Heart right ventricle (tissue), 16 donors: ENCODE data around the gene AMFR. TPM values are rescaled to one million over a fixed set of nuclear protein-coding genes. Genes with fewer than 3 reads are reported as not detected.

Experiments used
- ATAC-seq, 8 donors: fragments of 200-7000 bp; cut with Tn5 transposase; one replicate each; pipeline ENCODE4 v1.9.1; 2020; ENCODE audit warnings: mild to moderate bottlenecking in 8 of 8, moderate library complexity in 8 of 8, moderate number of reproducible peaks in 1 of 8
- DNase-seq, 2 donors: peaks; one replicate each; pipeline ENCODE4 v3.0.0-alpha.2; 2020
- H3K27ac ChIP-seq, 10 donors: fragments of 200-600 bp; sonication (generic) in 2 of 10; one replicate each; pipeline versions ENCODE4 v1.5.0 to v1.8.0; 2020 to 2022; ENCODE audit warnings: mild to moderate bottlenecking in 3 of 10
- H3K27me3 ChIP-seq, 7 donors: fragments of 200-600 bp; one replicate each; pipeline ENCODE4 v1.8.0; 2021 to 2022; ENCODE audit warnings: mild to moderate bottlenecking in 2 of 7
- H3K36me3 ChIP-seq, 9 donors: fragments of 200-600 bp; sonication (generic) in 1 of 9; one replicate each; pipeline versions ENCODE4 v1.5.0 to v1.8.0; 2020 to 2022; ENCODE audit warnings: mild to moderate bottlenecking in 2 of 9
- H3K4me1 ChIP-seq, 9 donors: fragments of 200-600 bp; sonication (generic) in 1 of 9; one replicate each; pipeline versions ENCODE4 v1.5.0 to v1.8.0; 2020 to 2022; ENCODE audit warnings: mild to moderate bottlenecking in 4 of 9
- H3K4me3 ChIP-seq, 10 donors: fragments of 200-600 bp; sonication (generic) in 2 of 10; one replicate each; pipeline versions ENCODE4 v1.5.0 to v1.8.0; 2020 to 2022; ENCODE audit warnings: mild to moderate bottlenecking in 7 of 10, moderate library complexity in 2 of 10
- H3K9me3 ChIP-seq, 11 donors: fragments of 200-600 bp in 10 of 11; sonication (generic) in 2 of 11; one replicate each; pipeline versions ENCODE4 v1.5.0 to v1.8.0; 2013 to 2022; ENCODE audit warnings: mild to moderate bottlenecking in 2 of 11, control low read depth in 1 of 11, moderate library complexity in 1 of 11
- WGBS, 2 donors: extraction: QIAGEN DNeasy Blood & Tissue Kit; methylation state at CpG; one replicate each; pipeline ENCODE4 v1.1.7; 2013; ENCODE audit warnings: inconsistent platforms in 1 of 2; 5-methylcytosine and 5-hydroxymethylcytosine counted together
- intact Hi-C, 10 donors: fragments of 100-400 bp; cut with DNase I; formaldehyde crosslinking; loops; one replicate each; pipeline versions ENCODE4 v1.11.1 to v1.14.2; 2022
- polyA plus RNA-seq, 2 donors: library from polyadenylated mRNA; stranded (reverse); fragments of 200-250 nt; gene quantifications; one replicate each; pipeline ENCODE4 v1.2.3, GENCODE V29; 2013
- total RNA-seq, 10 donors: library from RNA; stranded (reverse); fragmentation: NEBNext Ultra II Directional in 3 of 10; extraction: Animal tissue kit (Norgen Biotek cat#: 25700) in 3 of 10; gene quantifications; one replicate each; pipeline versions ENCODE4 v1.2.1 to v1.2.4, GENCODE V29; 2021 to 2023
- TF ChIP-seq, protein P1 (sequence below), 9 donors: fragments of 200-600 bp; sonication (generic) in 2 of 9; IDR thresholded peaks; one replicate each; pipeline versions ENCODE4 v1.5.0 to v1.8.0; 2021 to 2022; ENCODE audit warnings: antibody characterized with exemption in 9 of 9, mild to moderate bottlenecking in 5 of 9, moderate library complexity in 1 of 9
- donor health status: Arrhythmogenic right ventricular cardiomyopathy.
- donor health status: ischemic (EF 13 %, LVEDD 7.1; RV severe dilation, severe dysfunction).
- donor health status: healthy with polysubstance abuse.
- donor health status: DM: no; HTN: yes; CAD: no.
- donor health status: DM: no; HTN: no; CAD: no.
- donor health status: ischemic (EF 25% LVEDD 6.9; RV normal size, moderate dysfunction).
- donor health status: ischemic (EF 25% LVEDD 5.7; RV mildly dilated, moderate dysfunction).
- donor health status: healthy.
- donor health status: DM: yes; HTN: yes; CAD: no.
- donor health status: Ischemic cardiomyopathy.
- donor health status: ischemic (EF 35%, LVEDD 5.7; RV mildly dilated, moderate dysfunction).
- donor health status: nonischemic (EF 11% LVEDD 7.7; RV severe dilation, severe dysfunction).
- donor health status: DM: yes; HTN: yes; CAD: no.
- donor health status: PGD.
- donor health status: ischemic (EF 29% LVEDD 5.4; RV normal size, mild dysfunction).
- donor health status: nonischemic (EF 23%, LVEDD 6.1; RV moderate dilation, normal function).

AMFR gene
- total and polyA plus RNA-seq, 12 donors = 18.1 to 87.9 (median 65.9) TPM

- TF ChIP-seq, protein P1, sequence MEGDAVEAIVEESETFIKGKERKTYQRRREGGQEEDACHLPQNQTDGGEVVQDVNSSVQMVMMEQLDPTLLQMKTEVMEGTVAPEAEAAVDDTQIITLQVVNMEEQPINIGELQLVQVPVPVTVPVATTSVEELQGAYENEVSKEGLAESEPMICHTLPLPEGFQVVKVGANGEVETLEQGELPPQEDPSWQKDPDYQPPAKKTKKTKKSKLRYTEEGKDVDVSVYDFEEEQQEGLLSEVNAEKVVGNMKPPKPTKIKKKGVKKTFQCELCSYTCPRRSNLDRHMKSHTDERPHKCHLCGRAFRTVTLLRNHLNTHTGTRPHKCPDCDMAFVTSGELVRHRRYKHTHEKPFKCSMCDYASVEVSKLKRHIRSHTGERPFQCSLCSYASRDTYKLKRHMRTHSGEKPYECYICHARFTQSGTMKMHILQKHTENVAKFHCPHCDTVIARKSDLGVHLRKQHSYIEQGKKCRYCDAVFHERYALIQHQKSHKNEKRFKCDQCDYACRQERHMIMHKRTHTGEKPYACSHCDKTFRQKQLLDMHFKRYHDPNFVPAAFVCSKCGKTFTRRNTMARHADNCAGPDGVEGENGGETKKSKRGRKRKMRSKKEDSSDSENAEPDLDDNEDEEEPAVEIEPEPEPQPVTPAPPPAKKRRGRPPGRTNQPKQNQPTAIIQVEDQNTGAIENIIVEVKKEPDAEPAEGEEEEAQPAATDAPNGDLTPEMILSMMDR (IDR thresholded peaks at IDR 0.05) = no peak
- WGBS, 2 donors = 96 to 98% methylated on average over 17 of the region's 17 CpGs
- H3K36me3 ChIP-seq = no peaks in the 10 kb centered on the region
- peaks cover 0 to 22% (median 13%) of the 10 kb centered on the region in 9 donors for H3K4me1 ChIP-seq
- H3K27me3 ChIP-seq = no peaks in the 10 kb centered on the region
- intact Hi-C loops = no loop called here
- no peak for ATAC-seq
- no peak for DNase-seq
- no peak overlapping the region for H3K4me3 ChIP-seq
- no peak overlapping the region for H3K27ac ChIP-seq
- no peaks in the 10 kb centered on the region for H3K9me3 ChIP-seq
Observed at GRCh38 chr16:56354746-56355145, 70.6 kb downstream of the AMFR start.

DNA sequence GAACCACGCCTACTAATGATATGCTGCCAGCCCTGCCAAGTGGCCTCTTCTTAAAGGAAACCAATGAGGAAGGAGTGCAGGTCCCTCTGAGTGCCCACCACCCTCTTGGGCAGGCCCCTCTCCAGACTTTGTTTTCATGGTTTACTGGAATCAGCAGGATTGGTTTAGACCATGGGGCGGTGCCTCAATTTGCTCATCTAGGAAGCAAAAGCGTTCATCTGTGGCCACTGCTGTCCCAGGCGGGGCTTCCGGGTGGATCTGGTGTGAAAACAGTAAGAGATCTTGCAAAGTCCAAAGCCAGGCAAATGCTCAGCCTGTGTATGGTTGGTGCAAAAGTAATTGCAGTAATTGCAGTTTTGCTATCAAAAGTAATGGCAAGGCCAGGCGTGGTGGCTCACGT, 71.3 kb downstream of the AMFR start:
- Histone ChIP-seq H3K27ac (no peak overlapping the region), H3K9me3 (no peaks in the 10 kb centered on the region), H3K27me3 (no peaks in the 10 kb centered on the region), H3K4me3 (no peak overlapping the region), H3K36me3 (no peaks in the 10 kb centered on the region), H3K4me1 (peaks cover 0 to 22% (median 13%) of the 10 kb centered on the region in 9 donors)
- intact Hi-C loops = no loop called here
- TF ChIP-seq, protein P1 (IDR thresholded peaks at IDR 0.05) = no peak
- ATAC-seq = no peak
- no peak for DNase-seq
- 94 to 97% methylated on average over 7 of the region's 7 CpGs for WGBS, 2 donors

GRCh38 chr16:56353054-56353921, 72.1 kb downstream of the AMFR start:
- H3K27ac ChIP-seq = no peak overlapping the region
- no peaks in the 10 kb centered on the region for H3K27me3 ChIP-seq
- H3K36me3 ChIP-seq = no peaks in the 10 kb centered on the region
- no peaks in the 10 kb centered on the region for H3K9me3 ChIP-seq
- ATAC-seq (no peak), DNase-seq (no peak)
- 81 to 86% methylated on average over 15 of the region's 15 CpGs for WGBS, 2 donors
- TF ChIP-seq, protein P1 (IDR thresholded peaks at IDR 0.05) = no peak
- intact Hi-C loops = no loop called here
- H3K4me1 ChIP-seq = peaks cover 0 to 22% (median 13%) of the 10 kb centered on the region in 9 donors
- H3K4me3 ChIP-seq = no peak overlapping the region

GRCh38 chr16:56352351-56353053, 72.8 kb downstream of the AMFR start:
- TF ChIP-seq, protein P1 (IDR thresholded peaks at IDR 0.05) = no peak
- Histone ChIP-seq H3K9me3 (no peaks in the 10 kb centered on the region), H3K4me1 (peaks cover 0 to 21% (median 13%) of the 10 kb centered on the region in 9 donors), H3K36me3 (no peaks in the 10 kb centered on the region), H3K27me3 (no peaks in the 10 kb centered on the region), H3K27ac (no peak overlapping the region), H3K4me3 (no peak overlapping the region)
- DNase-seq (no peak), ATAC-seq (no peak)
- 91% methylated on average over 7 of the region's 7 CpGs for WGBS, 2 donors
- intact Hi-C loops = no loop called here
